Sigmoid colon (tissue), 7 donors: ENCODE measurements around the gene B3GALT4. TPM values are rescaled to one million over a fixed set of nuclear protein-coding genes. Genes with fewer than 3 reads are reported as not detected.

Source experiments
- DNase-seq: peaks from one replicate; pipeline ENCODE4 v3.0.0-alpha.2; 2019
- H3K27ac ChIP-seq, 4 donors: fragments of 200-600 bp; sonication (generic); one replicate each; pipeline ENCODE4 v1.5.1; 2016 to 2019; ENCODE audit warnings: mild to moderate bottlenecking in 1 of 4
- H3K27me3 ChIP-seq, 3 donors: fragments of 200-600 bp; sonication (generic); one replicate each; pipeline ENCODE4 v1.5.1; 2019; ENCODE audit warnings: mild to moderate bottlenecking in 1 of 3
- H3K36me3 ChIP-seq, 4 donors: fragments of 200-600 bp; sonication (generic); one replicate each; pipeline ENCODE4 v1.5.1; 2016 to 2019
- H3K4me1 ChIP-seq, 4 donors: fragments of 200-600 bp; sonication (generic); one replicate each; pipeline ENCODE4 v1.5.1; 2017 to 2019
- H3K4me3 ChIP-seq, 4 donors: fragments of 200-600 bp; sonication (generic); one replicate each; pipeline ENCODE4 v1.5.1; 2017 to 2019; ENCODE audit warnings: mild to moderate bottlenecking in 2 of 4, moderate library complexity in 1 of 4
- H3K9me3 ChIP-seq, 4 donors: fragments of 200-600 bp in 3 of 4; sonication (generic) in 3 of 4; one replicate each; pipeline versions ENCODE4 v1.5.1 to v1.6.1; 2013 to 2019
- EP300 ChIP-seq, 4 donors: sonication (generic); formaldehyde crosslinking; IDR thresholded peaks; one replicate each; pipeline ENCODE4 v1.6.1; 2017; ENCODE audit warnings: antibody characterized with exemption in 4 of 4
- POLR2A ChIP-seq, 2 donors: fragments of 450-650 bp; IDR thresholded peaks; one replicate each; pipeline ENCODE4 v1.6.1; 2016; ENCODE audit warnings: antibody characterized with exemption in 2 of 2, mild to moderate bottlenecking in 2 of 2, moderate library complexity in 2 of 2
- POLR2AphosphoS5 ChIP-seq, 4 donors: sonication (generic); formaldehyde crosslinking; IDR thresholded peaks; one replicate each; pipeline ENCODE4 v1.6.1; 2017; ENCODE audit warnings: antibody characterized with exemption in 4 of 4
- WGBS, 2 donors: extraction: QIAGEN DNeasy Blood & Tissue Kit; methylation state at CpG; one replicate each; pipeline ENCODE4 v1.1.7; 2013; 5-methylcytosine and 5-hydroxymethylcytosine counted together
- intact Hi-C: fragments of 100-400 bp; cut with DNase I; formaldehyde crosslinking; loops from one replicate; pipeline ENCODE4 v1.15.1; 2023
- polyA plus RNA-seq, 3 donors: library from polyadenylated mRNA; stranded (reverse); fragments of 200-250 nt; gene quantifications; one replicate each; pipeline ENCODE4 v1.2.3, GENCODE V29; 2013
- total RNA-seq, 4 donors: library from RNA; depleted of rRNA; stranded (reverse); fragments of >200 nt; gene quantifications; one replicate each; pipeline ENCODE4 v1.1.0, GENCODE V29; 2016
- TF ChIP-seq, protein P1 (sequence below), 4 experiments: fragments of 450-650 bp in 3 of 4; fragments of 200-600 bp in 1 of 4; IDR thresholded peaks; one replicate each; pipeline ENCODE4 v1.5.1; 2016 to 2019; ENCODE audit warnings: antibody characterized with exemption in 4 of 4, mild to moderate bottlenecking in 3 of 4, moderate library complexity in 2 of 4
- donor health status: healthy with polysubstance abuse.
- donor health status: Bipolar disorder and iron deficiency.
- donor health status: healthy.

Gene B3GALT4
- total and polyA plus RNA-seq, 7 donors = 7.2 to 23.6 (median 19.2) TPM

GRCh38 chr6:33277663-33278391 lies 904 bp downstream of the B3GALT4 start:
- intact Hi-C loops = loop anchor here (2.0 to 10.0 kb wide), 2 partner anchors 21 to 1613 kb away; partner anchors contain the start of genes C6orf47, CSNK2B, GPANK1 and LY6G5B
- WGBS, 2 donors = 37 to 47% methylated on average over 39 of the region's 39 CpGs
- peak overlapping the region; percentile 48 to 87 (median 64) for H3K4me3 ChIP-seq
- no peaks in the 10 kb centered on the region for H3K27me3 ChIP-seq
- no peak for DNase-seq
- H3K27ac ChIP-seq = peak overlapping the region; percentile 90 to 94 (median 93)
- no peak for TF ChIP-seq EP300 (IDR thresholded peaks at IDR 0.05)
- TF ChIP-seq, protein P1, sequence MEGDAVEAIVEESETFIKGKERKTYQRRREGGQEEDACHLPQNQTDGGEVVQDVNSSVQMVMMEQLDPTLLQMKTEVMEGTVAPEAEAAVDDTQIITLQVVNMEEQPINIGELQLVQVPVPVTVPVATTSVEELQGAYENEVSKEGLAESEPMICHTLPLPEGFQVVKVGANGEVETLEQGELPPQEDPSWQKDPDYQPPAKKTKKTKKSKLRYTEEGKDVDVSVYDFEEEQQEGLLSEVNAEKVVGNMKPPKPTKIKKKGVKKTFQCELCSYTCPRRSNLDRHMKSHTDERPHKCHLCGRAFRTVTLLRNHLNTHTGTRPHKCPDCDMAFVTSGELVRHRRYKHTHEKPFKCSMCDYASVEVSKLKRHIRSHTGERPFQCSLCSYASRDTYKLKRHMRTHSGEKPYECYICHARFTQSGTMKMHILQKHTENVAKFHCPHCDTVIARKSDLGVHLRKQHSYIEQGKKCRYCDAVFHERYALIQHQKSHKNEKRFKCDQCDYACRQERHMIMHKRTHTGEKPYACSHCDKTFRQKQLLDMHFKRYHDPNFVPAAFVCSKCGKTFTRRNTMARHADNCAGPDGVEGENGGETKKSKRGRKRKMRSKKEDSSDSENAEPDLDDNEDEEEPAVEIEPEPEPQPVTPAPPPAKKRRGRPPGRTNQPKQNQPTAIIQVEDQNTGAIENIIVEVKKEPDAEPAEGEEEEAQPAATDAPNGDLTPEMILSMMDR (IDR thresholded peaks at IDR 0.05) = no peak
- TF ChIP-seq POLR2AphosphoS5 (IDR thresholded peaks at IDR 0.05) = no peak
- TF ChIP-seq POLR2A (IDR thresholded peaks at IDR 0.05) = no peak
- peaks cover 6 to 79% (median 24%) of the 10 kb centered on the region in 4 donors for H3K36me3 ChIP-seq
- H3K4me1 ChIP-seq = peaks cover 0 to 52% (median 49%) of the 10 kb centered on the region in 4 donors
- H3K9me3 ChIP-seq = no peaks in the 10 kb centered on the region

- 85% methylated on average over 9 of the region's 9 CpGs for WGBS, 2 donors
- peaks cover 6 to 79% (median 25%) of the 10 kb centered on the region in 4 donors for H3K36me3 ChIP-seq
- H3K27ac ChIP-seq = peak overlapping the region; percentile 90 to 94 (median 93)
- intact Hi-C loops = loop anchor here (10.0 kb wide), 1 partner anchor 1614 kb away; the partner anchor contains the start of genes C6orf47, CSNK2B, GPANK1 and LY6G5B
- TF ChIP-seq POLR2AphosphoS5 (IDR thresholded peaks at IDR 0.05) (no peak), EP300 (IDR thresholded peaks at IDR 0.05) (no peak), POLR2A (IDR thresholded peaks at IDR 0.05) (no peak)
- TF ChIP-seq, protein P1 (IDR thresholded peaks at IDR 0.05) = no peak
- H3K27me3 ChIP-seq = no peaks in the 10 kb centered on the region
- no peak for DNase-seq
- peak overlapping the region in 1 of 4 donors; percentile 87 for H3K4me3 ChIP-seq
- H3K4me1 ChIP-seq = peaks cover 0 to 46% (median 43%) of the 10 kb centered on the region in 4 donors
- no peaks in the 10 kb centered on the region for H3K9me3 ChIP-seq
Observed at GRCh38 chr6:33278392-33278741, 1.4 kb downstream of the B3GALT4 start.

DNA sequence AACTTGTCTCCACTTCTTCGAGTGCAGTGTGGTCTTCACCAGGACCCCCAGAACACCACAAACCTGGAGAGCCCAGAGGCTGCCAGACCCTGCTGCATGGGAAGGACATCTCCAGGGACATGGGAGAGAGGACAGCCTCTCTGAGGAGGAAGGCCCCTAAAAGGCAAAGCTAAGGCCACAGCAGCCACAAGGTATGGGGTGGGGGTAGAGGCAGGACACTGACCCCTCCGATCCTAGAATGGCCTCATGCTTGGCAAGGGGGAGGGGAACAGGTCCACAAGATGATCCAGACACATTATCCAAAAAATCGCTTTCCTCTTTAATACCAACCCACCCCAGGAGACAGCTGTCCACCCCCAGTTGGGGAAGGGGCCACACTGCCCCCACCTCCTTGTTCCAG lies 1.9 kb downstream of the B3GALT4 start:
- intact Hi-C loops = loop anchor here (10.0 kb wide), 1 partner anchor 1614 kb away; the partner anchor contains the start of genes C6orf47, CSNK2B, GPANK1 and LY6G5B
- TF ChIP-seq POLR2A (IDR thresholded peaks at IDR 0.05) (no peak), POLR2AphosphoS5 (IDR thresholded peaks at IDR 0.05) (no peak)
- 87 to 93% methylated on average over 3 of the region's 3 CpGs for WGBS, 2 donors
- DNase-seq = no peak
- peaks cover 0 to 42% (median 40%) of the 10 kb centered on the region in 4 donors for H3K4me1 ChIP-seq
- H3K27me3 ChIP-seq = no peaks in the 10 kb centered on the region
- no peak overlapping the region for H3K4me3 ChIP-seq
- no peak overlapping the region for H3K27ac ChIP-seq
- H3K36me3 ChIP-seq = peaks cover 6 to 79% (median 25%) of the 10 kb centered on the region in 4 donors
- H3K9me3 ChIP-seq = no peaks in the 10 kb centered on the region

DNA sequence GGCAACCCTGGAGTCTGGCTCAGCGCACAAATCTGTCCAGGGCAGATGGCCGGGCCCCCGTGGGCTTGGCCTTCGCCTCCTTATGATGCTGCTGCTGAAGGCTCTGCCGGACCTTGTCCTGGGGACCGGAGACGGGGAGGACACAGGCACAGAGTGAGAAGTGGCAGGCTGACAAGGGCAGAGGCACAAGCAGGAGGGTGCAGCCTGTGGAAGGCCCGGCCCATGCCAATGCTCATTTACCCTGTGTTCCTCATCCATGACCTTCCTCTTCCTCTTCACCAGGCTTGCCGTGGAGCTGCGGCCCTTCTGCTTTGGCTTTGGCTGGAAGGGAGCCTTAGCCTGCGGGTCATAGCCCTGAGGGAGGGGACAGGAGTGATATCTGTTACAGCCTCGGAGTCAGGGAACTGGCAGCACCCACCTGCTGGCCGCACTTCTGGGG lies 2.4 kb downstream of the B3GALT4 start:
- H3K9me3 ChIP-seq = no peaks in the 10 kb centered on the region
- no peak for DNase-seq
- intact Hi-C loops = loop anchor here (10.0 kb wide), 1 partner anchor 1614 kb away; the partner anchor contains the start of genes C6orf47, CSNK2B, GPANK1 and LY6G5B
- 77 to 86% methylated on average over 13 of the region's 13 CpGs for WGBS, 2 donors
- peaks cover 0 to 37% (median 35%) of the 10 kb centered on the region in 4 donors for H3K4me1 ChIP-seq
- no peaks in the 10 kb centered on the region for H3K27me3 ChIP-seq
- TF ChIP-seq EP300 (IDR thresholded peaks at IDR 0.05) (no peak), POLR2AphosphoS5 (IDR thresholded peaks at IDR 0.05) (no peak), POLR2A (IDR thresholded peaks at IDR 0.05) (no peak)
- TF ChIP-seq, protein P1 (IDR thresholded peaks at IDR 0.05) = no peak
- peaks cover 6 to 76% (median 24%) of the 10 kb centered on the region in 4 donors for H3K36me3 ChIP-seq
- no peak overlapping the region for H3K4me3 ChIP-seq
- no peak overlapping the region for H3K27ac ChIP-seq

- H3K4me1 ChIP-seq = peaks cover 0 to 30% (median 27%) of the 10 kb centered on the region in 4 donors
- TF ChIP-seq POLR2A (IDR thresholded peaks at IDR 0.05) = no peak
- TF ChIP-seq, protein P1 (IDR thresholded peaks at IDR 0.05) = no peak
- no peak for TF ChIP-seq POLR2AphosphoS5 (IDR thresholded peaks at IDR 0.05)
- TF ChIP-seq EP300 (IDR thresholded peaks at IDR 0.05) = no peak
- intact Hi-C loops = loop anchor here (10.0 kb wide), 1 partner anchor 1615 kb away; the partner anchor contains the start of genes C6orf47, CSNK2B, GPANK1 and LY6G5B
- peaks cover 6 to 76% (median 19%) of the 10 kb centered on the region in 4 donors for H3K36me3 ChIP-seq
- no peak for DNase-seq
- H3K27ac ChIP-seq = no peak overlapping the region
- 50 to 68% methylated on average over 5 of the region's 5 CpGs for WGBS, 2 donors
- H3K27me3 ChIP-seq = no peaks in the 10 kb centered on the region
- H3K9me3 ChIP-seq = no peaks in the 10 kb centered on the region
- H3K4me3 ChIP-seq = no peak overlapping the region
Observed at GRCh38 chr6:33279971-33280511, 3.1 kb downstream of the B3GALT4 start.
